Ovary (tissue), 3 donors: ENCODE measurements around the gene BCAP29.

ENCODE experiments used
- CTCF ChIP-seq, 3 donors: fragments of 450-650 bp in 2 of 3; fragments of 200-600 bp in 1 of 3; IDR thresholded peaks; one replicate each; pipeline versions ENCODE4 v1.5.1 to v1.8.0; 2016 to 2022; ENCODE audit warnings: antibody characterized with exemption in 3 of 3, mild to moderate bottlenecking in 1 of 3
- EP300 ChIP-seq: sonication (generic); formaldehyde crosslinking; IDR thresholded peaks from one replicate; pipeline ENCODE4 v1.6.1; 2017; ENCODE audit warnings: antibody characterized with exemption
- POLR2A ChIP-seq: fragments of 450-650 bp; IDR thresholded peaks from one replicate; pipeline ENCODE4 v1.6.1; 2017; ENCODE audit warnings: antibody characterized with exemption, mild to moderate bottlenecking, moderate library complexity
- donor health status: DM: no; HTN: no; CAD: no.

GRCh38 chr7:107563775-107564552 is 16.1 kb upstream of the BCAP29 start, which contains the start of the genes COG5 and DUS4L:
- TF ChIP-seq EP300 (no peak), CTCF (IDR thresholded peaks at IDR 0.05) (no peak), POLR2A (peak; percentile 75)
